Lower lobe of right lung (tissue), 2 donors: ENCODE measurements around the gene KCTD5. TPM values are rescaled to one million over a fixed set of nuclear protein-coding genes. Genes with fewer than 3 reads are reported as not detected.

Experiments used
- ATAC-seq, 2 donors: fragments of 200-7000 bp; cut with Tn5 transposase; one replicate each; pipeline ENCODE4 v1.9.1; 2020 to 2022; ENCODE audit warnings: mild to moderate bottlenecking in 2 of 2, moderate library complexity in 2 of 2
- DNase-seq: peaks from one replicate; pipeline ENCODE4 v3.0.0-alpha.2; 2020
- H3K27ac ChIP-seq: fragments of 200-600 bp; one replicate; pipeline ENCODE4 v1.8.0; 2022
- H3K27me3 ChIP-seq: fragments of 200-600 bp; one replicate; pipeline ENCODE4 v1.8.0; 2022; ENCODE audit warnings: low read depth
- H3K36me3 ChIP-seq: fragments of 200-600 bp; one replicate; pipeline ENCODE4 v1.8.0; 2022; ENCODE audit warnings: mild to moderate bottlenecking
- H3K4me1 ChIP-seq: fragments of 200-600 bp; one replicate; pipeline ENCODE4 v1.8.0; 2022
- H3K4me3 ChIP-seq: fragments of 200-600 bp; one replicate; pipeline ENCODE4 v1.8.0; 2022; ENCODE audit warnings: mild to moderate bottlenecking
- H3K9me3 ChIP-seq: fragments of 200-600 bp; one replicate; pipeline ENCODE4 v1.8.0; 2022
- CTCF ChIP-seq: fragments of 200-600 bp; IDR thresholded peaks from one replicate; pipeline ENCODE4 v1.8.0; 2022; ENCODE audit warnings: antibody characterized with exemption, mild to moderate bottlenecking
- intact Hi-C: fragments of 100-400 bp; cut with DNase I; formaldehyde crosslinking; loops from one replicate; pipeline ENCODE4 v1.11.0; 2022
- total RNA-seq: library from RNA; stranded (reverse); fragmentation: NEBNext Ultra II Directional; extraction: Animal tissue kit (Norgen Biotek cat#: 25700); gene quantifications from one replicate; pipeline ENCODE4 v1.2.1, GENCODE V29; 2021
- donor health status: DM: no; HTN: yes; CAD: no; lungs with severe emphysema.

The KCTD5 gene
- total RNA-seq, 1 donor from 2014 or later: 24.8 TPM

- peaks cover 38% of the 10 kb centered on the region for H3K4me1 ChIP-seq
- TF ChIP-seq CTCF: no peak
- H3K27me3 ChIP-seq: no peaks in the 10 kb centered on the region
- intact Hi-C loops: no loop called here
- H3K4me3 ChIP-seq: peak overlapping the region; percentile 92
- peaks cover 18% of the 10 kb centered on the region for H3K36me3 ChIP-seq
- no peaks in the 10 kb centered on the region for H3K9me3 ChIP-seq
- peak overlapping the region; percentile 99 for H3K27ac ChIP-seq
- DNase-seq (peak; percentile 88), ATAC-seq (peak; percentile 87 to 90)
Measured at GRCh38 chr16:2752850-2753732, 70.8 kb downstream of the KCTD5 start.

- H3K27ac ChIP-seq: peak overlapping the region; percentile 99
- peaks cover 38% of the 10 kb centered on the region for H3K4me1 ChIP-seq
Measured at GRCh38 chr16:2753733-2754020, 71.4 kb downstream of the KCTD5 start.

GRCh38 chr16:2755158-2755557 lies 72.8 kb downstream of the KCTD5 start:
- H3K27me3 ChIP-seq: no peaks in the 10 kb centered on the region
- intact Hi-C loops: no loop called here
- ATAC-seq (no peak), DNase-seq (no peak)
- H3K9me3 ChIP-seq: no peaks in the 10 kb centered on the region
- H3K27ac ChIP-seq: no peak overlapping the region
- H3K36me3 ChIP-seq: peaks cover 39% of the 10 kb centered on the region
- peaks cover 38% of the 10 kb centered on the region for H3K4me1 ChIP-seq
- H3K4me3 ChIP-seq: peak overlapping the region; percentile 92
- no peak for TF ChIP-seq CTCF

More at GRCh38 chr16:2753733-2754020, 71.4 kb downstream of the KCTD5 start:
- no peak for ATAC-seq
- Histone ChIP-seq H3K36me3 (peaks cover 24% of the 10 kb centered on the region), H3K9me3 (no peaks in the 10 kb centered on the region), H3K4me3 (peak overlapping the region; percentile 92), H3K27me3 (no peaks in the 10 kb centered on the region)
- intact Hi-C loops: no loop called here
- DNase-seq: peak; percentile 27
- TF ChIP-seq CTCF: no peak

- intact Hi-C loops: no loop called here
- Histone ChIP-seq H3K36me3 (peaks cover 52% of the 10 kb centered on the region), H3K4me3 (no peak overlapping the region), H3K9me3 (no peaks in the 10 kb centered on the region), H3K27me3 (no peaks in the 10 kb centered on the region), H3K27ac (no peak overlapping the region), H3K4me1 (peaks cover 36% of the 10 kb centered on the region)
- DNase-seq (peak; percentile 35), ATAC-seq (no peak)
- TF ChIP-seq CTCF: no peak
Measured at GRCh38 chr16:2756288-2757015, 74.1 kb downstream of the KCTD5 start.

GRCh38 chr16:2757344-2757743 lies 75.0 kb downstream of the KCTD5 start:
- intact Hi-C loops: no loop called here
- ATAC-seq: no peak
- peaks cover 61% of the 10 kb centered on the region for H3K36me3 ChIP-seq

More at GRCh38 chr16:2757344-2757743, 75.0 kb downstream of the KCTD5 start:
- Histone ChIP-seq H3K9me3 (no peaks in the 10 kb centered on the region), H3K4me3 (no peak overlapping the region), H3K27me3 (no peaks in the 10 kb centered on the region), H3K27ac (no peak overlapping the region), H3K4me1 (peaks cover 31% of the 10 kb centered on the region)
- no peak for TF ChIP-seq CTCF
- peak; percentile 17 for DNase-seq

Other genes with a start within 250 kb of the KCTD5 start
- 0.68 TPM for gene TEDC2, start 222.4 kb upstream of the KCTD5 start, total RNA-seq
- 0.24 TPM for gene NTN3, start 211.2 kb upstream of the KCTD5 start, total RNA-seq
- 40.2 TPM for gene TBC1D24, start 207.4 kb upstream of the KCTD5 start, total RNA-seq
- gene ATP6V0C, start 168.6 kb upstream of the KCTD5 start, total RNA-seq: 313 TPM
- gene AMDHD2, start 162.2 kb upstream of the KCTD5 start, total RNA-seq: 53.4 TPM
- gene CEMP1, start 151.1 kb upstream of the KCTD5 start, total RNA-seq: 1.4 TPM
- 74.4 TPM for gene PDPK1, start 144.5 kb upstream of the KCTD5 start, total RNA-seq
- gene PRSS27, start 37.7 kb downstream of the KCTD5 start, total RNA-seq: 1.3 TPM
- gene SRRM2, start 70.1 kb downstream of the KCTD5 start, total RNA-seq: 659 TPM
- gene ELOB, start 94.8 kb downstream of the KCTD5 start, total RNA-seq: 196 TPM
- not detected for gene PRSS33, start 105.0 kb downstream of the KCTD5 start, total RNA-seq
- not detected for gene PRSS41, start 115.9 kb downstream of the KCTD5 start, total RNA-seq
- gene PRSS21, start 134.7 kb downstream of the KCTD5 start, total RNA-seq: 26.5 TPM
- gene ZG16B, start 147.8 kb downstream of the KCTD5 start, total RNA-seq: 4.5 TPM
- 15.3 TPM for gene PRSS22, start 175.6 kb downstream of the KCTD5 start, total RNA-seq
- 27.8 TPM for gene FLYWCH2, start 200.7 kb downstream of the KCTD5 start, total RNA-seq
- 34.7 TPM for gene FLYWCH1, start 229.4 kb downstream of the KCTD5 start, total RNA-seq